Raji (cell line): Measurements from ENCODE around the gene DUSP3.

ENCODE experiments used
- POLR2A ChIP-seq: IDR thresholded peaks from 2 replicates; pipeline ENCODE4 v1.6.1; 2011; ENCODE audit warnings: low read depth, low read length, control low read depth; ENCODE audit not compliant: insufficient read depth

DUSP3 gene

GRCh38 chr17:43780135-43780534, 1.4 kb upstream of the DUSP3 start, which contains the start of gene CFAP97D1:
TSS of gene CFAP97D1 (plus strand) at chr17:43780435. CDS start at chr17:43780463, 28 bp downstream.
- TF ChIP-seq POLR2A: no peak

DNA sequence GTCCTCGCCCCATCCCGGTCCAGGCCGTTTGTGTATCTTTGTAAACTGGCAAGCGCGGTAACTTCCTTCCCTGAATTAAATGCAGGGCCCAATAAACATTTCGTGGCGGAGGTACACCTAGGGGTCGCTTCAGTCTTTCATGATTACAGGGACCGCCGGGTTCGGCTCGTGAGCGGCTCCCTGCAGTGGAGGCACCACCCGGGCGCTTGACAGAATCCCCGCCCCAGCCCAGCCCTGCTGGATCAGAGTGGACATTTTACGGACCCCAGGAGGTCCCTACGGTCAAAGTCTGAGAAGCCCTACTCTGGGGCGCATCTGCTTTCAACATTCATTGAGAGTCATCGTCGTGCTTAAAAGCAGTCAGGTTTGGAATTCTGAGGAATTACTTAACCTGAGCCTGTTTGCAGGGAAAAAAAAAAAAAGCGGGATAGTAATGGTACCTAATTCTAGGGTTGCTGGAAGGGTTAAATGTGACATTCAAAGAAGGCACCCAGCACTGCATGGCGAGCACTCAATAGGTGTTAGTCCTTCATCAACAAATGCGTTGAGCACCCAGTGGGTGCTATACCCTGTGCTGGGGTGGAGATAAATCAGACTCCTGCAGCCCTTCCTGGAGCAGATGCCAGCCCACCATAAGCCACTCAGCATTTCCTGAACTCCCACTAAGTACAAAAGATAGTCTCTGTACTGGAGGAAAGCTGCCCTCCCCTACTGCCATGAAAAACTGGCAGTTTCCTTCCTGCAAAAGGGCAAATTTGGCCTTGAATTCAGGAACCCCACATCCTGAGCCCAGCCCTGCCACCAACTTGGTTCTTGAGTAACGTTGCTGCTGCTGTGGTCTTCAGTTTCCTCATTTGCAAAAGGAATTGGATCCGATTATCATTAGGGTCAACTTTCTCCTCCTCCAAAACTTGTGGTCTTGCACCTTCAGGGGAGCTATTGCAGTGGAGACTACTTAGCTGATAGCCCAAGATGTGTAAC, 658 bp upstream of the DUSP3 start:
- no peak for TF ChIP-seq POLR2A

DNA sequence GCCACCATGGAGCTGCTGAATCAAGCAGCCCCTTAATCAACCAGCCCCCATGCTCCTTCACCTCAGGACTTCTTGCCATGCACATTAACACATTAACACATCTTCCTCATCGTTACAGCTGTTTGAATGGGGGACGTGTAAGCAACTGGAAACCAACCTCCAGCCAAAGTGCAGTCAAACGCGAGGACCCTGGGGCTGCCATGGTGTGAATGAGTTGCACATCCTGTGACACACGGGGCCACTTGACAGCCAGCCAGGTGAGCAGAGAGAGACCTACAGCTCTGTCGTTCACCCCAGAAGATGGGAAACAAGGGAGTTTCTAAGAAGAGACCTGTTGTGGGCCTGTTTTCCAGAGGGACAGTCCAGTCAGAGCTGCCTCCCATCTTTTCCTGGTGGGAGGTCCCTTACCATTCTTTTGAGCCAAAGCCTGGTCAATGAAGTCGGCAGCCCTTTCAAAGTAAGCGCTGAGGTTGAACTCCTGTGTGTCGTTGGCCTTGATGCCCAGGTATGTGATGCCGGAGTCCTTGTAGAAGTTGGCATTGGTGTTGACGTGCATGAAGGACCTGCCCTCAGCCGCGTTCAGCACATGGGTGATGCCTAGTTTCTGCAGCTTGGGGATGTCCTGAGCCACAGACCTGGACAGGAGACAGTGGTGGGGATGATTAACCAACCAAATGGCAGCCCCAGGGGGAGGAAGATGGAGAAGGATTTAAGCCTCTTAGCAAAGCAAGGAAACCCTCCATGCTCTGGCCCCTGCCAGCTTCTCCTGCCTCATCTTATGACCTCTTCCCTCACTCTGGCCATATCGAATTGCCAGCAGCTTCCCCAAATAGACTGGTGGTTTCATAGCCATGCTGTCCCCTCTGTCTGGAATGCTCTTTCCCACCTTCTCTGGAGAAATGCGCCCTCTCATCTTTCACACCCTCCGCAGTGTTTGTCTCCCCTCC, 4.2 kb downstream of the DUSP3 start:
- no peak for TF ChIP-seq POLR2A

DNA sequence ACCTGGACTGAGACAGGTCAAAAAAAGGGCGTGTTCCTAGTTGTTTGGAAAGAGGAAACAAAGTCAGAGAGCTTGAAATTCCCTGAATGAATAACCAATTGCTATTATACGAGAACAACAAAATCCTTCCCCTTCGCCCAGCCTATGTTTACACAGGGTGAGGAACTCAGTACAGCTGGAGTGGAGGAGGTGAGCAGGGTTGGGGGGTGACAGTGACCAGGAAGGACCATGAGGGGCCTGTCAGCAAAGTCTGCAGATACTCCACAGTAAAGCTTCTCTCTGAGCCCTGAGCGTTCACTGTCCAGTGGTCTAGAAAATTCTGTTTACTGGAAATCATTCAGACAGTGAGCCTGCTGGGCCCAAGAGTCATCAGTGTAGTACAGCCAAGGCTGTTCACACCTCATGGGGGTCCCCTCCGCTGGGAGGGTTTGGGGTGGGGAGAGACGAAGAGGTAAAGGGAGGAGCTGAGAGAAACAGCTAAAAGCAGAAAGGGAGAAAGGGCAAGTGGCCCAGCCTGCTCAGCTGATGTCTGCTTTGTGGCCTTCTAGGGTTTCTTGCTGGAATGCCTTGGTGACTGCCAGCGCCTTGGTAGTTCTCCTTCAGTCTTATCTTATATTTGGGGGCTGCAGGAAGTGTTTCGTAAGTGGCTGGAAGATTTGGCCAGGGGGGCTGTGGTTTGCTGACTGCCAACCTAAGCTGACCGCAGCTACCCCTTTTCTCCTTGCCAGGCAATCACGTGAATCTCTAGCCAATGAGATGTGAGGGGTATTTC, 5.7 kb downstream of the DUSP3 start:
- TF ChIP-seq POLR2A: no peak

- no peak for TF ChIP-seq POLR2A
Observed at GRCh38 chr17:43771463-43771862, 7.3 kb downstream of the DUSP3 start.

- no peak for TF ChIP-seq POLR2A
Observed at GRCh38 chr17:43770957-43771356, 7.8 kb downstream of the DUSP3 start.

- TF ChIP-seq POLR2A: no peak
Observed at GRCh38 chr17:43769859-43770258, 8.9 kb downstream of the DUSP3 start.

DNA sequence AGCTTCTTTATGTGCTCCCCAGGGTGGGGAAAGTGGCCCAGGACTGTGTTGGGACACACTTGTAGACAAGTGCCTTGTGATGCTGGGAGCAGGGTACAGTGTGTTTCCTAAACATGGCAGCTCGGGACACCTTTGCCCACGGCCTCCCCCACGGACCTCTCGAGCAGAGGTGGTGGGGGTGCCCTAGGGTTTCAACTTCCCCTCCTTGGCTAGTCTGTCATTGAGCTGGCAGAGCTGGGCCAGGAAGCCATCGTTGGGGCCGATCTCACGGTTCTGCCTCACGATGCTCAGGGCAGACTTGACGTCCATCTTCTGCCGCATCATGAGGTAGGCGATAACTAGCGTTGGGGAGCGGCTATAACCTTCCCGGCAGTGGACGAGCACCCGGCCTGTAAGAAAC, 9.4 kb downstream of the DUSP3 start:
- no peak for TF ChIP-seq POLR2A

- TF ChIP-seq POLR2A: no peak
Observed at GRCh38 chr17:43768943-43769342, 9.8 kb downstream of the DUSP3 start.

DNA sequence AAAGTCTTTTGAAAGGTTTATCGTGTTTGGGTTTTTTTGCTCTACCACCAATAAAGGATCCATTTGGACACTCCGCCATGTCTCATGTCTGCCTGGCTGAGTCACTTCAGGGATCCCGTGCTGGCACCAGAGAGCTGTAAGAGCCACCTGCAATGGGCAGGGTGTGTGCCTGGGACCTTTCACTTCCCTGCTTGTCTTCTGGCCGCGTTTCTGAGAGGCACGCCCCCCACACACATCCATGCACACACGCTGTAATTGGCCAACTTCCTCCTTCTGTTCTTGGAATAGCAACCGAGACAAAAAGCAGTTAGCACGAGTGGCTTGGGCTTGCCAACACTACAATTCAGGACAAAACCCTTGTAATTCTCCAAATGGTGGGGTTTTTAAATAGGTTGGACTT, 10.4 kb downstream of the DUSP3 start:
- TF ChIP-seq POLR2A: no peak

DNA sequence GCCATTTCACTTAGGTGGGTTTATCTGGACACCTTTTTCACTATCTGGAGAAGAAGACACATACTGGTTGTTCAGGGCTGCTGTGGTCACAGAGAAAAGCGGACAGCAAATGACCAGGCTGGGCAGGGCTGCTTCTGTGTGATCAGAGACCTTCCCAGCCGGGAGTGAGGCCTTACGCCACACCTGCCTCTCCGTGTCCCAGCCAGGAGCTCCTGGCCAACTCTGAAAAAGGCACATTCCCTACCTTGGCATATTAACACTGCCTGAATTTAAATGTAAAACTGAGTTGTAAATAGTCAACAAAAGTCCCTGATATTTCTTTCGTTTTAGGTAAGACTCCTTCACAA, 11.1 kb downstream of the DUSP3 start:
- no peak for TF ChIP-seq POLR2A

DNA sequence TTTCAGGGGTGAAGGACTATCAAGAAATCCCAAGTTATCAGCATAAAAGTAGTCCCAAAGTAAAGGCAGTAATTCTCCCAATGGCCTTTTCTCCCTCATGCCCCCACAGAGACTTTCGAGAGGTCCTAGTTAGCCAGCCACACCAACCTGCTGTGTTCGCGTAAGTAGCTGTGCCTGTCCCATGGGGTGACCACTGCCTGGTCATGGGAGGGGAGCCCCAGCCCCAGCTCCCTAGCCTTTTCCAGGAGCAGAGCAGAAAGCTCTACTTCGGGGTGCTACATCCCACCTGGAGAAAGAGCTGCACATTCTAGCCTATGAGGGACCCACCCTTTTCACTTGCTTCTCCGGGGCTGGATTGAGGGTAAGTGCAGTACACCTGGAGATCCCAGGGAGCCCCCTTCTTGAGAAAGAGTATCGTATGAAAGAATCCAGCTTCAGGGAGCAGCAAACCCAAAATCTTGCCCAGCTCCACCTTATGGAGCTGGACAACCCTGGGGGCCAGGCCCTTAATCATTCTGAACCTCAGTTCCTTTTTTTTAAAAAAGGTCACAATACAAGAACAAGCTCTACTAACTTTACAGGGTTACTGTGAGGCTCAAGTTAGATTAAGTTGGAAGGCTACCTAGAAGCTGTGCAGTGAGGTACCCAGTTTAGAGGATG, 11.6 kb downstream of the DUSP3 start:
- TF ChIP-seq POLR2A: no peak

DNA sequence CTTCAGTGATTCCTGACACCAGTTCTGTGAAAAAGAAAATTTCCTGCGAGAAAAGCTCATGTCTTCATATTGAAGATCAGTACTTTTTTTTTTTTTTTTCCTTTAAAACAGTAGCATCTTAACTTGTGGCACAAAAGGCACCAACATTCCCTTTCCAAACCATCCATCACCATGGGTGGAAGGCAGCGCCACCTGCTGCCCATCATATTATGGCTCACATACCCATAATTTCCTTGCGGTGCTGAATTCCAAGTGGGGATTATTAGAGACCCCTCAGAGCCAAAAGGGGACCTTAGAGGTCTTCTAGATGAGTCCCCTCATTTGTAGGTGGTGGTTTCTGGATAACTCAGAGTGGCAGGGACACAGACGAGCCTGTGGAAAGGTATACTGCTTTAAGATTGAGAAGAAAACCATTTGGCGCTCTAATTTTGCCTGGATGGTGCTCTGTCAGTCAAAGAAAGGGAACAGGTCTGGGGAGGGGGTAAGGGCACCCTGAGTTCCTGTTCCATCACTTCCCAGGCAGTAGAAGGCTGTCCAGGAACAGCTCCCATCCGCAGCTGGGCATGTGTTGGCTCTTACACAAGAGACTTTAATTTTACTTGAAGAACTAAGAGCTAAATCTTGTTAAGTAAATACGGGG, 12.2 kb downstream of the DUSP3 start:
- TF ChIP-seq POLR2A: no peak
